T-helper 22 cell (primary cell): ENCODE data around the gene BRD8.

Source experiments
- DNase-seq: peaks from one replicate; pipeline ENCODE4 v3.0.0-alpha.2; 2020; ENCODE audit warnings: low read depth

Gene BRD8

GRCh38 chr5:138102454-138103318, 75.7 kb downstream of the BRD8 start:
- no peak for DNase-seq

GRCh38 chr5:138096997-138097828, 81.2 kb downstream of the BRD8 start:
- DNase-seq = no peak

DNA sequence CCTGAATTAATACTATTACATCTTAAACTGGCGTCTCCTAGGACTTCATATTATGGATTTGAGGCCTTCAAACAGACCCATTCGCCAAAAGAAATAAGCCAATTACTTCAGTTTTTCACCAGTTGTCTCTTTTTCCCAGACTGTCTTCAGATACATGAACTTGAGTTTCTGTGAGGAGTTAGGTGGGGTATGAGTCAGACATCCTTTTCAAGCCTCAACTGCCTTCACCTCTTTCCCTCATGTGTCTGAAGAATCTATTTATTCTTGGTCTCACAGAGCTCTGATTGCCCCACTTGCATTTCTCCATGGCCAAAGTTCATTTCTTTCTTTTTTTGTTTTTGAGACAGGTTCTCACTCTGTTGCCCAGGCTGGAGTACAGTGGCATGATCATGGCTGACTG, 82.1 kb downstream of the BRD8 start:
- DNase-seq = no peak

DNA sequence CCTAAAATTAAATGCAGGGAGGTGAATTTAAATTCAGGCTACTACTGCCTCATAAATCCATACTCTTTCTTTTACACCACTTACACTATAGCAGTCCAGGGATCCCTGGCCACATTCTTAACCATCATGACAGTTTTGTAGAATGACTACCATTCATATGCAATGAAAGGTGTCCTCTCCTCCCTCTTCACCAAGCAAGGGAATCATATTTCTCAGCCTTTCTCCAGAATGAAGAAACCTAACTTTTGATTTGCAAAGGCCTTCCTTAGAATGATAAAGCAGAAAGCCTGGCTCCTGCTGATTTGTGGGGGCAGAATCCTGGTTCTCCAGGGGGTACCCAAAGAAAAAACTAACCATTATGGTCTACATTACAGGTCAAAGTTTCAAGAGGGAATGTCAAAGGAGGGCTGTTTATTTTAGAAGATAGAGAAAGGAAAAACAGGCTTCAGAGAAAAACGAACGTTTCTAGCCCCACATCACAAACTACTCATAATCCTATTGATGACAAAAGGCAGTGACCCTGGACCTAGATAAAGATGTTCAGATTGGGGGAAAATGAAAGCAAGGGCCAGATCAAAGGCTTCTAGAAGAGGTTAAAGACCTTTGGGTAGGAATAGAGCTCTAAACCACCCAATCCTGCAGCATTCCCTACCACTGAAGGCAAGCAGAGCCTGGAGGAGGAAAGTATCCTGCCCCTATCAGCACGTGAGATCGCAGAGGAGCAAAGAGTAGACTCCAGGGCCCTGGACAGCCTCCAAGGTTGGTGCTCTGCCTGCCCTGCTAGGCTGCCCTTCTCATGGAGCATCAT, 83.1 kb downstream of the BRD8 start:
- no peak for DNase-seq

DNA sequence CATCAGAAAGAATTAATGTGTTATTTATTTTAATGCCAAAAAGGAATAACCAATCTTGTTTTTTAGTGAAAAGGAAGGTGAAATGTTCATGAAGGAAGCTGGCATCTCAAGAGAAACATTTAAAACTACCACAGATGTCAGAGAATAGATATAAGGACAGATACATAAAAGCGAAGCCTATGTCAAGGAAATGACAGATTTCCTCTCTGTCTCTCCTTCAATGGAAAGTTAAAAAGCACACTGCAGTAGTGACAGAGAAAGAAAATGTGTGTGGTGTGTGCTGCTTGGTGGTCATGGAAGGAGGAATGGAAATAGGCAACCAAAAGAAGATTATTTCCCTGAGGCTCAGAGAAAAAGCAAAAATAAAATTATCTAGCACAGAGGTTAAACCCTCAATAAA, 85.4 kb downstream of the BRD8 start:
- DNase-seq = no peak

DNA sequence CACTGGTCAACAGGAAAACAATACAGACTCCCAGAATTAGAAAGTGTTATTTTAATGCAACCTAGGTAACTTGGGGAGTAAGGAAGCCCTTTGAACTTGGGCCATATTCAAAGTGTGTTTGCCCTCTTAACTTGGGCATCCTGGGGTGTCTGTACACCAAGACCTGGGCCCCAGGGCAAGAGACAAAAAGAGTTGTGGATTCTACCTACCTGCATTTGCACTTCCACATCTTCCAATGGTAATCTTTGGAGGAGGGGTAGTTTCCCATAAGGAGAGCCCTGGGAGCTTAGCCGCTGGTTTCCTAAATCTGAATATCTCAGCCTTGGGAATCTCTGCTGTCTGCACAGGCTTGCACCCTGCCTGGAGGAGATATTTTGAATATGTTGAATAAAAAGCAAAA, 86.1 kb downstream of the BRD8 start:
- no peak for DNase-seq

DNA sequence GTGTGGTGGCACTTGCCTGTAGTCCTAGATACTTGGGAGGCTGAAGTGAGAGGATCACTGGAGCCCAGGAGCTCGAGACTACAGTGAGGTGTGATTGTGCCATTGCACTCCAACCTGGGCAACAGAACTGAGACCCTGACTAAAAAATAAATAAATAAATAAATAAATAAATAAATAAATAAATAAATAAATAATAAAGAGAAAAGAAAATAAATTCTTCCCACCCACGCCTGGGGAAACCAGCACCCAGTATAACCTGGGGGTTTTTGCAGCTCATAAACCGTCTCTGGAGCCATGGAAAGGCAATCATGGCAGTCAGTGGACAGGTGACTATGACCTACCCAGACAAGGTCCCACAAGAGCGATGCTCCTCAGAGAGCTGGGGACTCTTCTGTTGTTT, 86.7 kb downstream of the BRD8 start:
- DNase-seq = no peak
